A549 (cell line): ENCODE results near the gene OPA3. TPM values are rescaled to one million over a fixed set of nuclear protein-coding genes. Genes with fewer than 3 reads are reported as not detected.

Experiments
- ATAC-seq, 2 experiments: fragments of 200-7000 bp in 1 of 2; fragments of >200 bp in 1 of 2; cut with Nextera tagmentation in 1 of 2; cut with Tn5 transposase in 1 of 2; 3 replicates each; pipeline versions ENCODE4 v1.8.0 to v1.9.1; 2018 to 2020; ENCODE audit warnings: mild to moderate bottlenecking in 1 of 2, moderate library complexity in 1 of 2
- CTCF ChIA-PET: fragments of 300-600 bp; sonication (Branson Sonifier 250); formaldehyde crosslinking; extraction: SDS; loops from one replicate; lab custom pipeline; 2021; ENCODE audit warnings: antibody characterized with exemption, inconsistent platforms; lab: Yijun Ruan, JAX
- POLR2A ChIA-PET: fragments of 350-600 bp; formaldehyde crosslinking; extraction: SDS; loops from one replicate; lab custom pipeline; 2021; ENCODE audit warnings: antibody characterized with exemption, inconsistent platforms; lab: Yijun Ruan, JAX
- DNase-seq, 2 experiments: peaks; one replicate each; pipeline versions ENCODE4 v3.0.0 to v3.0.0-alpha.2; 2011 to 2016; ENCODE audit warnings: low read depth in 1 of 2, low spot score in 1 of 2
- FAIRE-seq: peaks from 2 replicates; lab custom pipeline; 2011; peaks lifted over from hg19 to GRCh38; lab: Jason Lieb, UNC
- H3K27ac ChIP-seq, 2 experiments: fragments of >200 bp; sonication (Bioruptor Twin); formaldehyde crosslinking; 3 replicates each; pipeline ENCODE4 v1.5.1; 2016 to 2017
- H3K4me1 ChIP-seq: fragments of >200 bp; sonication (Bioruptor Twin); formaldehyde crosslinking; 3 replicates; pipeline ENCODE4 v1.6.1; 2016
- H3K4me2 ChIP-seq: fragments of >200 bp; sonication (Bioruptor Twin); formaldehyde crosslinking; 3 replicates; pipeline ENCODE4 v1.6.1; 2016
- H3K4me3 ChIP-seq: fragments of >200 bp; sonication (Bioruptor Twin); formaldehyde crosslinking; 3 replicates; pipeline ENCODE4 v1.5.1; 2016
- H3K9me3 ChIP-seq: fragments of >200 bp; sonication (Bioruptor Twin); formaldehyde crosslinking; 3 replicates; pipeline ENCODE4 v1.6.1; 2016
- BHLHE40 ChIP-seq: IDR thresholded peaks from 2 replicates; pipeline ENCODE4 v1.6.1; 2012; ENCODE audit warnings: low read depth, low read length, inconsistent platforms
- CBX8 ChIP-seq: fragments of 200-600 bp; sonication (generic); IDR thresholded peaks from 2 replicates; pipeline ENCODE4 v1.6.1; 2016
- CHD2 ChIP-seq: fragments of 150-350 bp; IDR thresholded peaks from 2 replicates; pipeline ENCODE4 v1.6.1; 2014; ENCODE audit warnings: low read length; ENCODE audit not compliant: partially characterized antibody
- CHD4 ChIP-seq: fragments of 200-600 bp; sonication (generic); IDR thresholded peaks from 2 replicates; pipeline ENCODE4 v1.6.1; 2016; ENCODE audit warnings: antibody characterized with exemption, mild to moderate bottlenecking, borderline replicate concordance
- EHF ChIP-seq: fragments of 250-450 bp; sonication (Bioruptor Pico); IDR thresholded peaks from 2 replicates; pipeline ENCODE4 v1.5.0; 2020; ENCODE audit warnings: mild to moderate bottlenecking
- EHMT2 ChIP-seq: fragments of 200-600 bp; sonication (generic); IDR thresholded peaks from 2 replicates; pipeline ENCODE4 v1.6.1; 2016; ENCODE audit warnings: antibody characterized with exemption, low read depth, mild to moderate bottlenecking, moderate library complexity
- FOXS1 ChIP-seq: fragments of 250-450 bp; sonication (Bioruptor Pico); IDR thresholded peaks from 2 replicates; pipeline ENCODE4 v1.5.0; 2020; ENCODE audit warnings: mild to moderate bottlenecking, moderate library complexity
- HOXB13 ChIP-seq: fragments of 250-450 bp; sonication (Bioruptor Pico); IDR thresholded peaks from 2 replicates; pipeline ENCODE4 v1.5.0; 2020; ENCODE audit warnings: low read depth, mild to moderate bottlenecking, moderate library complexity
- HOXB5 ChIP-seq: fragments of 250-450 bp; sonication (Bioruptor Pico); IDR thresholded peaks from 2 replicates; pipeline ENCODE4 v1.5.0; 2020; ENCODE audit warnings: mild to moderate bottlenecking, moderate library complexity
- MAX ChIP-seq: IDR thresholded peaks from 2 replicates; pipeline ENCODE4 v1.6.1; 2012
- PHF8 ChIP-seq: fragments of 200-600 bp; sonication (generic); IDR thresholded peaks from 2 replicates; pipeline ENCODE4 v1.6.1; 2016; ENCODE audit warnings: low read depth, mild to moderate bottlenecking, antibody characterized with exemption, moderate library complexity, borderline replicate concordance
- POLR2A ChIP-seq: IDR thresholded peaks from 2 replicates; pipeline ENCODE4 v1.6.1; 2012; ENCODE audit warnings: mild to moderate bottlenecking, low read length
- POLR2AphosphoS2 ChIP-seq: conservative IDR thresholded peaks from 2 replicates; pipeline ENCODE4 v1.6.1; 2012; ENCODE audit warnings: low read length, improper control_type of control experiment, inconsistent platforms
- RAD21 ChIP-seq, 2 experiments: fragments of >200 bp in 1 of 2; sonication (Bioruptor Twin) in 1 of 2; formaldehyde crosslinking in 1 of 2; IDR thresholded peaks in 1 of 2; conservative IDR thresholded peaks in 1 of 2; 2 replicates in 1 of 2; 3 replicates in 1 of 2; pipeline ENCODE4 v1.6.1; 2012 to 2018; ENCODE audit warnings: inconsistent platforms in 1 of 2
- RARB ChIP-seq: fragments of 250-450 bp; sonication (Bioruptor Pico); IDR thresholded peaks from 2 replicates; pipeline ENCODE4 v1.8.0; 2021; ENCODE audit warnings: mild to moderate bottlenecking, moderate library complexity
- RFX5 ChIP-seq: fragments of 450-650 bp; IDR thresholded peaks from 2 replicates; pipeline ENCODE4 v1.7.1; 2014; ENCODE audit warnings: antibody characterized with exemption, mild to moderate bottlenecking, moderate library complexity
- SMC3 ChIP-seq: fragments of >200 bp; sonication (Bioruptor Twin); formaldehyde crosslinking; IDR thresholded peaks from 3 replicates; pipeline ENCODE4 v1.6.1; 2018; ENCODE audit warnings: inconsistent platforms
- SREBF2 ChIP-seq: fragments of 450-650 bp; IDR thresholded peaks from 2 replicates; pipeline ENCODE4 v1.6.1; 2014; ENCODE audit warnings: mild to moderate bottlenecking, moderate library complexity
- ZFP36 ChIP-seq: fragments of 450-650 bp; IDR thresholded peaks from 2 replicates; pipeline ENCODE4 v1.6.1; 2014; ENCODE audit warnings: borderline replicate concordance; ENCODE audit not compliant: partially characterized antibody
- WGBS: methylation state at CpG from one replicate; pipeline ENCODE4 v1.1.6; 2017; ENCODE audit errors: missing lambda C conversion rate; 5-methylcytosine and 5-hydroxymethylcytosine counted together
- polyA plus RNA-seq, 4 experiments: library from polyadenylated mRNA; depleted of rRNA in 3 of 4; stranded (reverse); fragments of >200 nt; fragmentation: RNase III in 1 of 4; extraction: RNeasy Plus Mini Kit Qiagen cat#74134 plus additional on column Dnase treatment in 1 of 4; gene quantifications; 2 replicates in 3 of 4; 3 replicates in 1 of 4; pipeline ENCODE4 v1.2.3, GENCODE V29; 2011 to 2017
- TF ChIP-seq, protein P1 (sequence below): fragments of >200 bp; sonication (Bioruptor Twin); formaldehyde crosslinking; IDR thresholded peaks from 3 replicates; pipeline ENCODE4 v1.5.1; 2016
- TF ChIP-seq, protein P2 (sequence below): fragments of 450-650 bp; IDR thresholded peaks from 2 replicates; pipeline ENCODE4 v1.6.1; 2014; ENCODE audit warnings: antibody characterized with exemption

The OPA3 gene
- polyA plus RNA-seq, 2 of the 4 experiments (the other 2 are of a cell fraction), result 15.6 to 21.8 TPM

GRCh38 chr19:45560038-45560437 lies 24.6 kb downstream of the OPA3 start:
- Histone ChIP-seq H3K4me1 (no peaks in the 10 kb centered on the region), H3K9me3 (no peaks in the 10 kb centered on the region), H3K4me3 (no peak overlapping the region), H3K27ac (no peak overlapping the region), H3K4me2 (no peak overlapping the region)
- FAIRE-seq, result no peak
- POLR2A ChIA-PET, result no interaction called here
- CTCF ChIA-PET, result interaction anchor here (0.7 to 5.2 kb wide), 10 partner anchors 9 to 157 kb away, joined by 3 to 55 read pairs (median 4); no protein-coding TSS in a partner anchor
- no peak for ATAC-seq
- TF ChIP-seq ZFP36 (peak; percentile 62), MAX (no peak)
- 93% methylated on average over 5 of the region's 5 CpGs for WGBS
- DNase-seq, result no peak

- WGBS, result 57% methylated on average over 10 of the region's 10 CpGs
- CTCF ChIA-PET, result interaction anchor here (0.8 to 5.2 kb wide), 30 partner anchors 9 to 149 kb away, joined by 3 to 55 read pairs (median 6); partner anchors contain the start of genes EML2, OPA3 and PPM1N
- no peak for FAIRE-seq
- DNase-seq, result peak; percentile 81 to 83
- ATAC-seq, result peak; percentile 81 to 93
- TF ChIP-seq, protein P1, sequence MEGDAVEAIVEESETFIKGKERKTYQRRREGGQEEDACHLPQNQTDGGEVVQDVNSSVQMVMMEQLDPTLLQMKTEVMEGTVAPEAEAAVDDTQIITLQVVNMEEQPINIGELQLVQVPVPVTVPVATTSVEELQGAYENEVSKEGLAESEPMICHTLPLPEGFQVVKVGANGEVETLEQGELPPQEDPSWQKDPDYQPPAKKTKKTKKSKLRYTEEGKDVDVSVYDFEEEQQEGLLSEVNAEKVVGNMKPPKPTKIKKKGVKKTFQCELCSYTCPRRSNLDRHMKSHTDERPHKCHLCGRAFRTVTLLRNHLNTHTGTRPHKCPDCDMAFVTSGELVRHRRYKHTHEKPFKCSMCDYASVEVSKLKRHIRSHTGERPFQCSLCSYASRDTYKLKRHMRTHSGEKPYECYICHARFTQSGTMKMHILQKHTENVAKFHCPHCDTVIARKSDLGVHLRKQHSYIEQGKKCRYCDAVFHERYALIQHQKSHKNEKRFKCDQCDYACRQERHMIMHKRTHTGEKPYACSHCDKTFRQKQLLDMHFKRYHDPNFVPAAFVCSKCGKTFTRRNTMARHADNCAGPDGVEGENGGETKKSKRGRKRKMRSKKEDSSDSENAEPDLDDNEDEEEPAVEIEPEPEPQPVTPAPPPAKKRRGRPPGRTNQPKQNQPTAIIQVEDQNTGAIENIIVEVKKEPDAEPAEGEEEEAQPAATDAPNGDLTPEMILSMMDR, result peak; percentile 74
- TF ChIP-seq FOXS1 (CRISPR knock-in tag) (no peak), CBX8 (no peak), HOXB5 (no peak), SMC3 (peak; percentile 67), CHD4 (no peak), POLR2A (no peak), ZFP36 (no peak), RFX5 (no peak), RAD21 (conservative IDR thresholded peaks at IDR 0.05 in 1 of 2, IDR thresholded peaks at IDR 0.05 in 1 of 2) (peak; percentile 71 to 77), CHD2 (no peak), SREBF2 (no peak)
- Histone ChIP-seq H3K4me3 (no peak overlapping the region), H3K4me2 (no peak overlapping the region), H3K9me3 (no peaks in the 10 kb centered on the region), H3K27ac (no peak overlapping the region), H3K4me1 (no peaks in the 10 kb centered on the region)
- POLR2A ChIA-PET, result interaction anchor here (1.0 to 1.4 kb wide), 2 partner anchors 10 to 83 kb away, joined by 4 to 6 read pairs; no protein-coding TSS in a partner anchor
Observed at GRCh38 chr19:45558399-45558878, 26.2 kb downstream of the OPA3 start.

DNA sequence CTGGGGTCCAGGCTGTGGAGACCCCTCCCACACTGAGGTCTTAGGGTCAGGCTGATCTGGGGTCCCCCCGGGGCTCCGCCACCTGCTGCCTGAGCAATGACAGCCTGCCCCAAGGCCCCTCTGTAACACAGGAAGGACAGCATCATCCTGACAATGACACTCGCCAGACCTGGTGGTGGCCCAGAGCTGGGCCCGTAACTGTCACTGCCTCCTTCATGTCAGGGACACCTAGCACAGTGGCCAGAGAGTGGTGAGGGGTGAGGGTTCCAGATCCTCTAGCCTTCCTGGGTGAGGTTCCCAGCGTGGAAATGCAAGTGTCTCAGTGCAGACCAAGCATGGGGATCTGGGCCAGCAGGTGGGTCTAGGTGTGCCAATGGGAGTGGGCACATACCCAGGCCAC lies 27.8 kb downstream of the OPA3 start:
- H3K27ac ChIP-seq, result no peak overlapping the region
- TF ChIP-seq RARB (no peak), RFX5 (no peak), POLR2A (no peak), CHD2 (no peak), POLR2AphosphoS2 (no peak), EHF (CRISPR knock-in tag) (no peak), HOXB13 (CRISPR knock-in tag) (no peak)
- TF ChIP-seq, protein P2, sequence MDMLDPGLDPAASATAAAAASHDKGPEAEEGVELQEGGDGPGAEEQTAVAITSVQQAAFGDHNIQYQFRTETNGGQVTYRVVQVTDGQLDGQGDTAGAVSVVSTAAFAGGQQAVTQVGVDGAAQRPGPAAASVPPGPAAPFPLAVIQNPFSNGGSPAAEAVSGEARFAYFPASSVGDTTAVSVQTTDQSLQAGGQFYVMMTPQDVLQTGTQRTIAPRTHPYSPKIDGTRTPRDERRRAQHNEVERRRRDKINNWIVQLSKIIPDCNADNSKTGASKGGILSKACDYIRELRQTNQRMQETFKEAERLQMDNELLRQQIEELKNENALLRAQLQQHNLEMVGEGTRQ, result no peak
- no peak overlapping the region for H3K4me3 ChIP-seq
- H3K4me2 ChIP-seq, result no peak overlapping the region
- ChIA-PET POLR2A (no interaction called here), CTCF (interaction anchor here (0.8 to 5.2 kb wide), 17 partner anchors 8 to 158 kb away, joined by 3 to 55 read pairs (median 9); partner anchors contain the start of gene OPA3)
- FAIRE-seq, result no peak
- ATAC-seq, result no peak; a peak in 1 of 6 replicates
- WGBS, result 93% methylated on average over 5 of the region's 5 CpGs
- H3K9me3 ChIP-seq, result no peaks in the 10 kb centered on the region
- DNase-seq, result no peak
- H3K4me1 ChIP-seq, result no peaks in the 10 kb centered on the region

GRCh38 chr19:45554481-45554880 lies 30.1 kb downstream of the OPA3 start:
- Histone ChIP-seq H3K9me3 (no peaks in the 10 kb centered on the region), H3K4me3 (no peak overlapping the region), H3K4me1 (no peaks in the 10 kb centered on the region), H3K27ac (no peak overlapping the region), H3K4me2 (no peak overlapping the region)
- TF ChIP-seq RAD21 (conservative IDR thresholded peaks at IDR 0.05 in 1 of 2, IDR thresholded peaks at IDR 0.05 in 1 of 2) (no peak), EHMT2 (no peak), CBX8 (no peak), PHF8 (no peak), CHD4 (no peak), RFX5 (no peak), BHLHE40 (no peak), MAX (no peak)
- TF ChIP-seq, protein P1, result no peak
- 79% methylated on average over 1 of the region's 1 CpG for WGBS
- ChIA-PET CTCF (interaction anchor here (0.6 to 2.3 kb wide), 9 partner anchors 14 to 216 kb away, joined by 3 to 15 read pairs (median 3); no protein-coding TSS in a partner anchor), POLR2A (no interaction called here)
- FAIRE-seq (no peak), ATAC-seq (no peak), DNase-seq (no peak)
